Parathyroid adenoma (tissue), 2 donors: ENCODE measurements around the gene C14orf93.

Source experiments
- H2AFZ ChIP-seq: fragments of 300-600 bp; sonication (generic); one replicate; pipeline ENCODE4 v1.7.0; 2017; ENCODE audit warnings: antibody characterized with exemption, mild to moderate bottlenecking
- H3K27ac ChIP-seq: fragments of 300-600 bp; sonication (generic); one replicate; pipeline ENCODE4 v1.7.0; 2017
- H3K27me3 ChIP-seq: fragments of 300-600 bp; sonication (generic); one replicate; pipeline ENCODE4 v1.7.0; 2017; ENCODE audit warnings: low read length; ENCODE audit not compliant: control insufficient read depth, insufficient read depth
- H3K36me3 ChIP-seq: fragments of 300-600 bp; sonication (generic); one replicate; pipeline ENCODE4 v1.7.0; 2017; ENCODE audit warnings: low read length; ENCODE audit not compliant: control insufficient read depth, insufficient read depth
- H3K4me1 ChIP-seq: fragments of 300-600 bp; sonication (generic); one replicate; pipeline ENCODE4 v1.7.0; 2017; ENCODE audit warnings: control low read depth
- H3K4me2 ChIP-seq: fragments of 300-600 bp; sonication (generic); one replicate; pipeline ENCODE4 v1.7.0; 2017; ENCODE audit warnings: low read length
- H3K4me3 ChIP-seq: fragments of 300-600 bp; sonication (generic); one replicate; pipeline ENCODE4 v1.7.0; 2017; ENCODE audit warnings: low read depth, low read length
- H3K79me2 ChIP-seq: fragments of 300-600 bp; sonication (generic); one replicate; pipeline ENCODE4 v1.7.0; 2017; ENCODE audit warnings: control low read depth
- H3K9ac ChIP-seq: fragments of 300-600 bp; sonication (generic); one replicate; pipeline ENCODE4 v1.7.0; 2017; ENCODE audit warnings: mild to moderate bottlenecking
- H3K9me3 ChIP-seq: fragments of 300-600 bp; sonication (generic); one replicate; pipeline ENCODE4 v1.7.0; 2017; ENCODE audit warnings: low read length; ENCODE audit not compliant: control insufficient read depth
- TF ChIP-seq, protein P1 (sequence below): fragments of 300-600 bp; sonication (generic); IDR thresholded peaks from one replicate; pipeline ENCODE4 v1.7.0; 2017; ENCODE audit warnings: antibody characterized with exemption, mild to moderate bottlenecking
- donor health status: primary hyperparathyroidism.

The C14orf93 gene

DNA sequence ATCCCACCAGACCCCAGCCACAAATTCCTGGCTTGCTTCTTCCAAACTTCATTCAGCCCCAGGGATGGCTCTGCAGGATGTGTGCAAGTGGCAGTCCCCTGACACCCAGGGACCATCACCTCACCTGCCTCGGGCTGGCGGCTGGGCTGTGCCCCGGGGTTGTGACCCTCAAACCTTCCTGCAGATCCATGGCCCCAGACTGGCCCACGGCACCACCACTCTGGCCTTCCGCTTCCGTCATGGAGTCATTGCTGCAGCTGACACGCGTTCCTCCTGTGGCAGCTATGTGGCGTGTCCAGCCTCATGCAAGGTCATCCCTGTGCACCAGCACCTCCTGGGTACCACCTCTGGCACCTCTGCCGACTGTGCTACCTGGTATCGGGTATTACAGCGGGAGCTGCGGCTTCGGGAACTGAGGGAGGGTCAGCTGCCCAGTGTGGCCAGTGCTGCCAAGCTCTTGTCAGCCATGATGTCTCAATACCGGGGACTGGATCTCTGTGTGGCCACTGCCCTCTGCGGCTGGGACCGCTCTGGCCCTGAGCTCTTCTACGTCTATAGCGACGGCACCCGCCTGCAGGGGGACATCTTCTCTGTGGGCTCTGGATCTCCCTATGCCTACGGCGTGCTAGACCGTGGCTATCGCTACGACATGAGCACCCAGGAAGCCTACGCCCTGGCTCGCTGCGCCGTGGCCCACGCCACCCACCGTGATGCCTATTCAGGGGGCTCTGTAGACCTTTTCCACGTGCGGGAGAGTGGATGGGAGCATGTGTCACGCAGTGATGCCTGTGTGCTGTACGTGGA, 32.4 kb upstream of the C14orf93 start, which contains the start of gene PSMB11:
TSS of gene PSMB11 (plus strand) at position 51 of the 804 bp plus-strand sequence. CDS start at position 65, 14 bp downstream.
- TF ChIP-seq, protein P1, sequence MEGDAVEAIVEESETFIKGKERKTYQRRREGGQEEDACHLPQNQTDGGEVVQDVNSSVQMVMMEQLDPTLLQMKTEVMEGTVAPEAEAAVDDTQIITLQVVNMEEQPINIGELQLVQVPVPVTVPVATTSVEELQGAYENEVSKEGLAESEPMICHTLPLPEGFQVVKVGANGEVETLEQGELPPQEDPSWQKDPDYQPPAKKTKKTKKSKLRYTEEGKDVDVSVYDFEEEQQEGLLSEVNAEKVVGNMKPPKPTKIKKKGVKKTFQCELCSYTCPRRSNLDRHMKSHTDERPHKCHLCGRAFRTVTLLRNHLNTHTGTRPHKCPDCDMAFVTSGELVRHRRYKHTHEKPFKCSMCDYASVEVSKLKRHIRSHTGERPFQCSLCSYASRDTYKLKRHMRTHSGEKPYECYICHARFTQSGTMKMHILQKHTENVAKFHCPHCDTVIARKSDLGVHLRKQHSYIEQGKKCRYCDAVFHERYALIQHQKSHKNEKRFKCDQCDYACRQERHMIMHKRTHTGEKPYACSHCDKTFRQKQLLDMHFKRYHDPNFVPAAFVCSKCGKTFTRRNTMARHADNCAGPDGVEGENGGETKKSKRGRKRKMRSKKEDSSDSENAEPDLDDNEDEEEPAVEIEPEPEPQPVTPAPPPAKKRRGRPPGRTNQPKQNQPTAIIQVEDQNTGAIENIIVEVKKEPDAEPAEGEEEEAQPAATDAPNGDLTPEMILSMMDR: no peak

DNA sequence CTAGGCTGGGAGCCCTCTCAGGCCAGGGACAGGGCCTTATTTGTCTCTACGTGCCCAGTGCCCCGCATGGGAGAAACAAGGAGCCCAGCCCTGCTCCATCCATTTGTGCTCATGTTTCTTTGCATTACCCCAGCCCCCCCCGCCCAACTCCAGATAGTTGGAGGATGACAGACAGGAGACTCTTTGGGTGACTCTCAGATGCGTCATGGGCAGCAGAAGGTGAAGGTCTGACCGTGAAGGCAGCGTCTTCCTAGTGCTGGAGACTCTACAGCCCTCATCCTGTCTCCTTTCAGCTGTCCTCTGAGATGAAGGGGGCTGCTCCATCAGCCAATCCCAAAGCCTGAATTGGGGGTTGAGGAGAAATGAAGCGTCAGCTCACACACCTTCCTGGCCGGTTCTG, 31.8 kb upstream of the C14orf93 start:
- Histone ChIP-seq H3K4me2 (no peak overlapping the region), H3K36me3 (no peaks in the 10 kb centered on the region), H3K27ac (no peak overlapping the region), H3K27me3 (no peaks in the 10 kb centered on the region), H3K9me3 (no peaks in the 10 kb centered on the region), H3K9ac (no peak overlapping the region), H3K4me3 (no peak overlapping the region), H2AFZ (no peak overlapping the region), H3K79me2 (no peaks in the 10 kb centered on the region), H3K4me1 (no peaks in the 10 kb centered on the region)
- TF ChIP-seq, protein P1: no peak

More for the DNA sequence above, 32.4 kb upstream of the C14orf93 start, which contains the start of gene PSMB11:
- no peaks in the 10 kb centered on the region for H3K4me1 ChIP-seq
- H3K4me2 ChIP-seq: no peak within 1 kb of the TSS
- H3K9me3 ChIP-seq: no peaks in the 10 kb centered on the region
- H3K79me2 ChIP-seq: no peaks in the 10 kb centered on the region
- no peaks in the 10 kb centered on the region for H3K36me3 ChIP-seq
- no peak within 1 kb of the TSS for H2AFZ ChIP-seq
- no peak within 1 kb of the TSS for H3K4me3 ChIP-seq
- no peak within 1 kb of the TSS for H3K27ac ChIP-seq
- no peak within 1 kb of the TSS for H3K9ac ChIP-seq
- H3K27me3 ChIP-seq: no peaks in the 10 kb centered on the region

DNA sequence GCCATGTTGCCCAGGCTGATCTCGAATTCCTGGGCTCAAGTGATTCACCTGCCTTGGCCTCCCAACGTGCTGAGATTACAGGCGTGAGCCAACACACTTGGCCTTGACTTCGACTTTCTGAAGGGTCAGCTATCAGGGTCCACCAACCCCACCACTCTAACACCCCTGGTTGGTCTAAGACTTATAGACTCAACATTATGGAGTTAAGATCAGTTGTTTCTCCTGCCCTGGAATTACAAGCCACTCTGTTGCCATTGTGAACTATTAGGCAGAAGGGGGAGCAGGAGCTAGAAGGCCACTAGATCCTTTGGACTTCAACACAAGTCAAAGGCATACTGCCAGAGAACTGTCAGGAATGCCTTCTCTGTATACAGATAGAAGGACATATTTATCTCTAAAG, 30.2 kb upstream of the C14orf93 start:
- H3K9ac ChIP-seq: no peak overlapping the region
- no peaks in the 10 kb centered on the region for H3K9me3 ChIP-seq
- H3K4me1 ChIP-seq: no peaks in the 10 kb centered on the region
- no peak overlapping the region for H3K27ac ChIP-seq
- no peak overlapping the region for H2AFZ ChIP-seq
- H3K79me2 ChIP-seq: no peaks in the 10 kb centered on the region
- no peak overlapping the region for H3K4me2 ChIP-seq
- H3K27me3 ChIP-seq: no peaks in the 10 kb centered on the region
- no peaks in the 10 kb centered on the region for H3K36me3 ChIP-seq
- TF ChIP-seq, protein P1: no peak
- H3K4me3 ChIP-seq: no peak overlapping the region

DNA sequence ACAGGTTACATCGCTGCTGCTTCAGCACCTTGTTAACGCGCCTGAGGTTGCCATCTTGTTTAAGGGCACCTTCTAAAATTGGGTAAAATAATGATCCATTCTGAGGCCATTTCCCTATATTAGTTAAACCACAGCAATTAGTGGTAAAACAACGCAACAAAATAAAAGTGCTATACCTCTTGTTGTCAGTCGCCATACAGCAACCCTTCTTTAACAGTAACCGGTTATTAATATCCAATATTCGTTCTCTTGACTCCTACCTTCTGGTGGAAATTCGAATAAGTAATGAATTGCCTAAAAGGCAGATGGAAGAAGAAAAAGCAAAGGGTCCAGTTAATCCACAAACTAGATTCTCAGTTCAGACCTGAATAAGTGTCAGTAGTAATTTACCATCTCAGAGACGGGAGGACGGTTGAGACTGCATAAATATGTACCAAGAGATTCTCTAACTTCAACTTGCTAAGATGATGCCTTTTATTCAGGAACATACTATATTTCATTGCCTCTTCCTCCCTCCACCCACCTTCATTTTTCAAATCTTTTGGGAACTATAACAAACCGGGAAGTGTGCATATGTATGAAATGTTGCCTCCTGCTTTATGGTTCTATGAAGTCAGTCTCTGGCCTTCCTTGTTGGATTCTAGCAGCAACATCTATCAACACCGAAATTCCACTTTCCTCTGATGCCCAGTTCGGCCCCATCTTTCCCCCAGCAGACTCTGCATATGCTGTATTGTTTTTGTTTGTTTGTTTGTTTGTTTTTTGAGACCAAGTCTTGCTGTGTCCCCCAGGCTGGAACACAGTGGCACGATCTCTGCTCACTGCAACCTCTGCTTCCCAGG, 25.6 kb upstream of the C14orf93 start:
- no peaks in the 10 kb centered on the region for H3K27me3 ChIP-seq
- H3K27ac ChIP-seq: peak overlapping the region; percentile 96
- TF ChIP-seq, protein P1: no peak
- H3K4me3 ChIP-seq: peak overlapping the region; percentile 93
- peak overlapping the region; percentile 95 for H3K4me2 ChIP-seq
- no peaks in the 10 kb centered on the region for H3K36me3 ChIP-seq
- no peak overlapping the region for H3K9ac ChIP-seq
- H3K4me1 ChIP-seq: peaks cover 9% of the 10 kb centered on the region
- H2AFZ ChIP-seq: peak overlapping the region; percentile 87
- H3K9me3 ChIP-seq: no peaks in the 10 kb centered on the region
- H3K79me2 ChIP-seq: peaks cover 18% of the 10 kb centered on the region
